ENCODE data around the gene LINS1.

LINS1 gene

DNA sequence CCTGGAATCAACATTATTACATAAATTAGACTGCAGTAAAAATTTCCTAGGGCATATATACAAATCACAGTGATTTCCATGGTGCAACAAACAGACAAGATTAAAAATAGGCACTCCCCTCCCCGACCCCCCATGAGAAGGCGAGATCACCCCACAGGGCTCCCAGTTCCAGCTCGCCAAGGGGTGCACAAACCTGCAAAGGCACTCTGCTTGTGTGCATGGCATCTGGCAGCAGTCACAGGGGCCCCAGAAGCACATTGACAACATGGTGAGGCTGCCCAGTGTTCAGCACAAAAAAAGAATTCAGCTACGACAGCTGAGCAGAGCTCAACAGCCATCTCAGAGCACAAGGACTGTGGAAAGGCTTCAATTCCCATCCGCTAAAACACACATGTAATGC lies 54.0 kb downstream of the LINS1 start:
- no peak for DNase-seq

DNA sequence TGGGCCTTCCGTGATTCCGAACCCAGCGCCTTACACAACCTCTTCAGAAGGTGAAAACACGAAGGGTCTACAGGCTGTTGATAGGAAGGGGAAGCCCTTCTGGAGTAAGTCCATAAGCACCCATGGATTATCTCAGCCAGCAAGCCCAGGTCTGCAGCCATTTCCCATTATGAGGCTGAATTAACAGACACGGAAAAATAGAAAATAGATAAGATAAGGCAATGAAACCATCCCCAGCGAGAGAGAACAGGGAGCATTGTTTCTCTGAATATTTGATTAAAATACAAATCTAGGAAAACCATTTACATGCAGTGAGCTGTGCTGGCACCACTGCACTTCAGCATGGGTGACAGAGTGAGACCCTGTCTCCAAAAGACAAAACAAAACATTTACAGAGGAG lies 57.0 kb downstream of the LINS1 start:
- no peak for DNase-seq

DNA sequence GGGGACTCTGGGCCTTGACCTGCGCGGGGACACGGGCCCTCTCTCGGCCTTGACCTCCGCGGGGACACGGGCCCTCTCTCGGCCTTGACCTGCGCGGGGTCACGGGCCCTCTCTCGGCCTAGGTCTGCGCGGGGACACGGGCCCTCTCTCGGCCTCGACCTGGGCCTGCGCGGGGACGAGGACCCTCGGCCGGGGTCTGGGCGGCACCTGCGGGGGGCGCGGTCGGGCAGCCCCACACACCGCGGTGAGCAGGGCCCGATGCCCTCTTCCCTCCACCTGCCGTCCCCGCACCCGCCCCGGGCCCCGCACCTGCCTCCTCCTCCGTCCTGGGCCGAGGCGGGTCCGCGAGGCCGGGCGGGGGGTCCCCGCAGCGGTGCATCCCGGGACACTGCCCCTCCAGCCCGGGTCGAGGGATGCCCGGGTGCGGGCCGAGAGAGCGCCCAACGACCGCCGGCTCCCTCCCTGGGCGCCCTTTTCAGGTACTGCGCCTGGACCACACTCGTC lies 57.6 kb downstream of the LINS1 start:
- DNase-seq = no peak

DNA sequence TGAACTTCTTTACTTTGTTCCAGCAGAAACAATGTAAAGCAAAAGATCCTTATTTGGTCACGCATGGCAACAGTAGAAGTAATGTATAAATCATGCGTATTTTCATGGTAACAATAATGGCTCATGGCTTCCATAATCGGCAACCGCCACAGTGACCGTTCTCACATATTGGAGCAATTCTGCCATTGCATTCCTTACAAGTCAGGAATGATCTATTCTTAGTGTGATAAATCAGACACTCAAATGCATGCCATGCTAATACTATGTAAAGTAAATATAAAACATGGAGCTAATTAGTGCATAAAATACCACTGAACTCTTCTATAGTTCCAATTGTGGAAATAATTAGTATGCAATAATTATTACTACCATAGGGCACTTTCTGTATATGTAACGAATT lies 59.7 kb downstream of the LINS1 start:
- DNase-seq = no peak

DNA sequence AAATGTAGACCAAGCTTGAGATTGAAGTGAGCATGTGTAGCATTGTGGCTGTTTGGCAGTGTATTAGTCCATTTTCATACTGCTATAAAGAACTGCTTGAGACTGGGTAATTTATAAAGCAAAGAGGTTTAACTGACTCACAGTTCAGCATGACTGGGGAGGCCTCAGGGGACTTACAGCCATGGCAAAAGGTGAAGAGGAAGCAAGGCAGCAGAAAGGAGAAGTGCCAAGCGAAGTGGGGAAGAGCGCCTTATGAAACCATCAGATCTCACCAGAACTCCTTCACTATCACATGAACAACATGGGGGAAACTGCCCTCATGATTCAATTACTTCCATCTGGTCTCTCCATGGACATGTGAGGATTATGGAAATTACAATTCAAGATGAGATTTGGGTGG lies 64.7 kb downstream of the LINS1 start:
- DNase-seq = no peak

DNA sequence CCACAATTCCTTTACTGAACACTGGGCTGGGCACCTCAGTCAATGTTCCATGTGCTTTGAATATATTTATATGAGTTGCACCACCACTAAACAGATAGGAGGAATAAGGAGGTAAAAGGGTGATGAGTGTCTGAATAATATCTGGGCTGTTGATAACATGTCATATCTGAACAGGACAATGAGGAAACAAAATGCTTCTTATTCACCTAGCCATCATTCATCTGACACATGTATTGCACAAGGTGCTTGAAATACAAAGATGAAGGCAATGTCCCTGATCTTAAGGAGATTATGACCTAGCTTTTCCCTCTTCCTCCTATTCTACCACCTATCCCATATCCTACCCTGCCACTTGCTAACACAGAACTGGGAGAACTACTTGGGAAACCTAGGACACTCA lies 65.3 kb downstream of the LINS1 start:
- no peak for DNase-seq

DNA sequence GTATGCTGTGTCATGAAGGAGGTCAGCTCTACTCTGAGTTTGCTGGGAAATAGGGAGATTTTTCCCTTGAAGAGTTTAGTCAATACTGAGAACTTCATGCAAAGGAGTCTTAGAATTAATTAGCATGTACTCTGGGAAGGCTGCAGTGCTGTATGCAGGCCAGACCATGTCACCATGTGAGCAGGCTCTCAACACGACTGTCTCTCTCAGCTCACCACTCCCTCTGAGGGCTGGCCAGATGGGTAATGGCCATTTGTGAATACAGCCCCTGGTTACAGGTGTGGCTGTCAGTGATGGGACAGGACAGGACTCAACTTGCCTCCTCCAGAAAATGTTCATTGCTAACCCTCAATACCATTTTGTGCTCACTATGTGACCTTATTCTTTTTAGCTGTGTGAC lies 68.1 kb downstream of the LINS1 start:
- no peak for DNase-seq

DNA sequence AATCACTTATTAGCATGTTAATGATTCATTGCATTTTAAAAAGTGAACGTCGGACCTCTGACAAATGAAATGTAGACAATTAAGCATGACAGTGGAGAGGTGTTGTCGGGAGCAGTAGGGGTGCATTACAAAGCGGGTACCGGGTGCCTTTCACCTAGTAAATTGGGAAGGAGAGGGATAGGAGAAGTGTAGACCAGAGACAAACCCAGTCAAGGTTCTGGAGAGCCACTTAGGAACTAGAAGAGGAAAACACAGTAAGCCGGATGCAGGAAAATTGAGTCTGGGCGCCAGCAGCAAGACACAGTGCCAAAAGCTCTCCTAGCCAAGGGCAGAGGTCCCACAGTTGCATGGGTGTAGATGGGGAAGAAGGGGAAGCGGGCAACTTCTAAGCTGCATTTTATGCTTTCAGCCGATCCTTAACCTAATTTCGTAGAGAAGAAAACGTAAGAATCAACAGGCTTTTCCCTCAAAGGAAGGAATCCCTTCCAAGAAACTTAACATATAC lies 70.1 kb downstream of the LINS1 start:
- no peak for DNase-seq

DNA sequence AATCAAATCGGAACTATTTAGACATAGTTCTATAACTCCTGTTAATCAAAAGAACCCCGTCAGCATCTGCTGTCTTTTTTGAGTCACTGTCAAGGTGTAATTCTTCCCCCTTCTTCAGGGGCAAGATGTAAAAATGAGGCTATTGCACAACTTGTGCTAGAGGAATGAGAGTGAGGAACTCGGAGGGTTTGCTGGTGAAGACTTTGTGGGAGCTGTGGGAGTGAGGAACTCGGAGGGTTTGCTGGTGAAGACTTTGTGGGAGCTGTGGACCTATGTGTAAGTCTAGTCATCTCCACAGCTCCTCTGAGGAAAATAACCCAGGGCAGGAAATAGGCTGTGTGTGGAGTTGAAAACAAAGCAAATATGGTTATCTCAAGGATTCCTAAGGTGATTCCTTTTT lies 70.8 kb downstream of the LINS1 start:
- no peak for DNase-seq

DNA sequence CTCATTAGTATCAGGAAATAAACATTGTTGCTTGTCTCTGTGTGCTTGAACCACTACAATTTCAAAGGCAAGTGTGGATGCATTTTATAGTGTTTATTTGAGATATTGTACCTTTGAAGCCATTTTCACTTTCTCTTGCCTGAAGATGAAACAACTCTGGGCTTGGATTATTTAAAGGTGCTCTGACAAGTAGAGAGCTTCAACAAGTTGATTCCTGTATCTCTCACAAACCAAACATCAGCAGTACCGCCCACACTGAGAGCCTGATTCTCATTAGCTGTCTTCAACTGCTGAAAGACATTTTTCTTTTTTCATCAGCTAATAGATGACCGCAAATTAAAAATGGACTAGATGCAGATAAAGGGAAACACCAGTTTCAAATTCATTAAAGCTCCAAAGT lies 72.4 kb downstream of the LINS1 start:
- no peak for DNase-seq

DNA sequence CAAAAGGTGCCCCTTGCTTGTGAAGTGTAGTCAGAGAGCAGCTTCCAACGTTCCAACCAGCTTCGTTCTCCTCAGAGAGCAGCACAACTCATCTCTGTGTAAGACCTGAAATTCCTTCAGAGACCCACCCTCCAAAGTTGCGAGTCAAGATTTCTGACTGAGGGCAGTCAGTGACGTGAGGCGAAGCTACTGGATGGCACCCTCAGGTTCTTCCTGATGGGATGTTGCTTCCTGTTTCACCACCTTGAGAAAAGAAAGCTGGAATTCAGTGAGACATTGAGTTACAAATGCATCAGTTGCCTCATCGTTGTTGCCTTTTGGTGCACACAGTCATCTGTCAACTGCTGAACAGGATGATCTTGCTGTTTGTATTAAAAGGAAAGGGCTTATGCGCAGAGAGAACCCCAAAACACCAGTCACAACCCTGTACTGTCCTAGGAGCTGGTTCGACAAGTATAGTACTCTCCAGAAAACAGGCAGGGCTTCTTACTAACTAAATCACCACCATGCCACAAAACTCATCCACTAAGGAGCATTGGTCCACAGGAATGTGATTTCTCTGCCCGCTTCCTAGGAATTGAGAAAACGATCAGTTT lies 73.1 kb downstream of the LINS1 start, which contains the start of gene CERS3:
Gene CERS3, minus strand, starts transcription at position 118 of the 596 bp plus-strand sequence. CDS start 27,101 bp downstream, outside the sequence.
- DNase-seq = no peak

DNA sequence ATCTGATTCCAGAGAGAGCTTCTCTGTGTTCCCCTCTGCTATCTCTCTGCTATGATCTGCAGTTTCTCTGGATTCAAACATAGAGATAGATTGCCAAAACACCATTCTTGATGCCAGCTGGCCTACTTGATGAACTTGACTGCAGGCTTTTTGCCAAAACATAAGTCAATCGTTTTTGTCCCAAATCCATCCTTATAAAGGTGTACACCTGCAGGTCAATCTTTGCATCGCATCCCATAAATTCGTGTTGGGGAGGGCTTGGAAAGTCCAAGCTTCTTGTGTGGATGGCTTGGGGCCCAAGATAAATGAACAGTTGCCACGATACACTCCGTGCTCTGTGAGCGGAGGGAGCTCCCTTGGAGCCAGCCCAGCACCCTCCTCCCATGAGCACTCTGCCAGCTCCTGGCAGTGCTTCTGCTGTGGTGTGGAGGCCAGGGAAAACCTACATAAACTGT lies 75.9 kb downstream of the LINS1 start:
- no peak for DNase-seq

DNA sequence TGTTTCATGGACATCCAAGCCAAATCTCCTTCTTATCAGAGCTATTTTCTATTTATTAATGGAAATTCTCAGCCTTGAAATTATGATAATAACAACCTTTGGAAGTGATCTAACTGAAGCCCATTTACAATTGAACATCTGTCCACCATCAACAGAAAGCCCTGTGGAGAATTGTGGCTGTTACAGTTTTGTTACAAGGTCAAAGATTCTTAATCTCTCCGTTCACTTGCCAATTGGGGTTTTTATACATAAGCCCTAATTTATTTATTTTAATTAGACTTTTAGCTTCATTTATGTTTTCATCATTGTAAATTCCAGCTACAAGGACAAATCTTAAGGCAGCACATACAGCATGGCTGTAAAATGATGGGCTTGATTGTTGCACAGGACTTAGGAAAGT lies 76.5 kb downstream of the LINS1 start:
- no peak for DNase-seq

DNA sequence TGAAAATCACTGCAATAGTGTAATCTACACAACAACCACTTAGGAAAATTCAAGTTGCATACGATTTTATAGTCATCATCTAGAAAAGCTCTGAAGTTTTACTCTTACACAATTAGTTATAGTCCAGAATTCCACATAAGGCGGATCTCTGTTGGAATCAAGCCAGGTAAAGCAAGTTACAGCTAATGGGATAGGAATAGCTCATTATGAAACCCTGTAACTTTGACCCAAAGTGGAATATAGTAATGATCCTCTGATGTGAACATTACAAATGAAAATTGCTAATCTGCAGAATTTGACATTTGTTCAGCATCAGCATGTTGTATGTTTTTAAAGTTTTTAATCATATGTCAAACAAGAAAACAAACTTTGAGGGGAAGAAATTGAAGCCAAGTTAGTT lies 77.7 kb downstream of the LINS1 start:
- DNase-seq = no peak

DNA sequence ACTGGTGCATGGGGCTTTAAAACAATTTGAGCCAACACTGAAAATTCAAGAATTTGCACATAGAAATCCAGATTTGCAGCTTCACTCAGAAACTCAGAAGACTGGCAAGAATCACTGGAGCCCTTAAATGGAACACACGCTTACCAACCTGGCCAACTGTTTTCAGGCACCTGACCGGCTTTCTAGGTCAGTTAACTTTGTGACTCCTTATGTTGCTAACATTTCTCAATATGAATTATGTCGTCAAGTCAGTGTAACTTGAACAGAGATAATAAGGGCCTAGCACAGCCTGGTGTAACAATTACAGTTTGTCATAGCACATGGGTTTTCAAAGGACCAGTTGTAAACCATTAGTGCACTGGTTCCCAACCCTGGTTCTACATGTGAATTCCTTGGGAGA lies 80.1 kb downstream of the LINS1 start:
- no peak for DNase-seq

DNA sequence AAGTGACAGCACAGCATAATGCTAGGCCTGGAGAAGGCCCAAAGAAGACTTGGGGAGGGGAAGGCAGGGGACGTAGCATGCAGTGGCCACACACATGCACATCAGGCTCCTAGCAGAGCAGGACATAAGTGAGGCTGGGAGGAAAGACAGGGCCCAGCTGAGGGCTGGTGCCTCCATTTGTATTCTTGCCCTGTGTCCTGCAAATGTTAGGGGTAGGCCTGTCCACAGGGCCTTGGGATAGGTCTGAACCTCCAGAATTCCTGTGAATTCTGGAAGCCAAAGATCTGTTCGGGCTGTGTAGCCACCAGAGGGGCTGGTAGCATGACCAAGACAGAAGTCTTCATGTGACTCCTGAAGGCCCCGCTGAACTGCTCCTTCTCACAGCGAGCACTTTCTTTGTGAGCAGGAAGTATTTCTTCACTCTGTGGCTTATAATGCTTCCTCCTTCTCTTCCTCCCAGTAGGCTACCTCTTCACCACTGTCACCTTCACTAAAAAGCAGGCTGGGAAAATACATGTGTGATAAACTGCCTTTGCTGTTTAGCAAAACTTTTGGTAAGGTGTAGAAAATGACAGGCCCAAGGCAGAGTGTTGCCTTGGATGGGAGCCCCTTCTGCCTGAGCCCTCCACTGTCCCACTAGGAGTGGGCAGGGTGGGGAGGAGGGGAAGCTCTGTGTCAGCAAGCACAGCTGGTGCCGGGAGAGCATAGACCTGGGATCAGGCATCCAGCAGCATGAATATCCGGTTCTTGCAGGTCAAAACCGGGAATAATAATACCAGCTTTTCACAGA lies 81.7 kb downstream of the LINS1 start:
- DNase-seq = no peak

DNA sequence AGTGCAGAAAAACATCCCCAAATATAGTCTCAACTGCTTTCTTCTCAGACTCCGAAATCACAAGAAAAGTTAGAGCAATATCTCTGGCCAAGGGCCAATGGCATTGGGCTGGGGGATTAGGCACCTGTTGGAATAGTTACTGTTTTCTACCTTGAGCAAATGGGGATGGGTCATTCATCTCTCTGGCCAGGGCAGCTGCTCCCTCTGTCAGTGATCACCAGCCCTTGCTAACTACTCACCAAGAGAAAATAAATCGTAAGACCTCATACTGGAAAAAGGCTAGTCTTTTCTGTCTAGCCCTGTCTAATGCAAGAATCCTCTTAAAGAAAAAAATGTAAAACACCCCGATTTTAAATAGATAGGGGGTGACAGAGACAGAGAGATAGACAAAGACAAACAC lies 84.1 kb downstream of the LINS1 start:
- DNase-seq = no peak
